ENCODE measurements around the gene ZFYVE26.
A peak's percentile ranks its signal among the peaks of the same experiment; 100 is the strongest.
"Not testable (repeated sequence)": the region's sequence is repeated elsewhere in the genome, so short reads cannot be mapped to it uniquely, and the experiment has no call there.

The ZFYVE26 gene

DNA sequence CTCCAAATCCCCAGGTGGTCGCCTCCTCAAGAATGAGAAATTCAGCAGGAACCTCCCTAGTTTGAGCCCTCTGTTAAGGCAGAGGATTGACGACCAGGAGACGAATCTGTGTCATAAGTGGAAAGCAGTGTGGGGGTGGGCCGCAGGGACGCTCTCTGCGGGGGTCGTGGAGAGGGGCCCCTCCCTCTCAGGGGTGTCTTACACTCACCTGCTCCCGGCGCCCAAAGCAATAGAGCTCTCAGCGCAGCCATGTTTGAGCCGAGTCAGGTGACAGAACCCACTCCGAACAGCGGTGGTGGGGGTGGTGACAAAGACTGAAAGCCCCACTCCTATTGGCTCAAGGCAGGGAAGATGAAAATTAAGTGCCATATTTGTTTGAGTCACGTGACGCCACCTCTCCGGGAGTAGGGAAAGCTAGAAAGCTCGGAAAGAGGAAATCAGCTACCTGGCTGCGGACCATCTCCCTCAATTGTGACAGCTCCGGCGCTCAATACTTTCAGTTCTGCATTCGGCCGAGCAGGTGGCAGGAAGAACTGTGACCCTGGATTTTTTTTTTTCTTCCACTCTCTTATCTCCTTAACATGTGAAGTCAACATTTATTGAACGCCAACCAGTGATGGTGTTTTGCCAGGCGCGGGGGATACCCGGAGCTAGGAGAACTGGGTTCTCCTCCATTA lies at the start of gene ZFYVE26:
Gene ZFYVE26 (minus strand): TSS at position 265 of the 677 bp plus-strand sequence. CDS start 627 bp downstream, outside the sequence.
- DNase-seq = peak; percentile 89

DNA sequence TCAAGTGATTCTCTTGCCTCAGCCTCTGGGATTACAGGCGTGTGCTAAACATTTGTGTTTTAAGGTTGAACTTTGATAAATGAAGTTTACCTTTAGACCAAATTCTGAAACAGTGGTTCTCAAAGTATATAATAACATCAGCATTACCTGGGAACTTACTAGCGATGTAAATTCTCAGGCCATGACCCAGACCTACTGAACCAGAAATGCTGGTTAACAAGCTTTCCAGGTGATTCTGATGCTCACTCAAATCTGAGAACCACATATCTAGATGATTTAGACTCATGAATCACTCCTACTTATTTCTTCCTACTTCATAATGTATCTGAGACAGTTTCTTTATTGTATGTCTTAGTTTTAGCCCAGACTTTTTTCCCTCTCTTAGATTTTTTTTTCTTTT lies 46.8 kb upstream of the ZFYVE26 start:
- DNase-seq = no peak

GRCh38 chr14:67859169-67859749 lies 42.9 kb upstream of the ZFYVE26 start:
- DNase-seq = no peak

- no peak for DNase-seq
Observed at GRCh38 chr14:67857778-67858350, 41.5 kb upstream of the ZFYVE26 start.

- no peak for DNase-seq
Observed at GRCh38 chr14:67856827-67857226, 40.4 kb upstream of the ZFYVE26 start.

DNA sequence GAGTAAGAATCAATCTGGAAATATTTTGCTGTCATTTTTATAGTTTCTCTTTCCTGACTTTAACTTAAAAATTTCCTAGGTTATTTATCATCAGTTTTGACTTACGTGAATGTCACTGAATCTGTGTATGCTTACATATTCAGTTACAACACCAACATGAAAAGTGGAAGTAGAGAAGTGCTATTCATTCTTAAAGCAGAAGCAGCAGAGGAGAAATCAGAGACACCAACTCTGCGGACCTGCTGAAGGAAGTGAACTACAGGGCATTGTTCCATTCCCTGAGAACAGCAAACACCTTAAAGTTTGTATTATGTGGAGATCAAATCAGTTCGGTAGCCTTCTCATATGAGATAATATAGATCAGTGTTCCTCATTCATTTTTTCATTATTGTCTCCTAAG lies 37.3 kb upstream of the ZFYVE26 start:
- no peak for DNase-seq

DNA sequence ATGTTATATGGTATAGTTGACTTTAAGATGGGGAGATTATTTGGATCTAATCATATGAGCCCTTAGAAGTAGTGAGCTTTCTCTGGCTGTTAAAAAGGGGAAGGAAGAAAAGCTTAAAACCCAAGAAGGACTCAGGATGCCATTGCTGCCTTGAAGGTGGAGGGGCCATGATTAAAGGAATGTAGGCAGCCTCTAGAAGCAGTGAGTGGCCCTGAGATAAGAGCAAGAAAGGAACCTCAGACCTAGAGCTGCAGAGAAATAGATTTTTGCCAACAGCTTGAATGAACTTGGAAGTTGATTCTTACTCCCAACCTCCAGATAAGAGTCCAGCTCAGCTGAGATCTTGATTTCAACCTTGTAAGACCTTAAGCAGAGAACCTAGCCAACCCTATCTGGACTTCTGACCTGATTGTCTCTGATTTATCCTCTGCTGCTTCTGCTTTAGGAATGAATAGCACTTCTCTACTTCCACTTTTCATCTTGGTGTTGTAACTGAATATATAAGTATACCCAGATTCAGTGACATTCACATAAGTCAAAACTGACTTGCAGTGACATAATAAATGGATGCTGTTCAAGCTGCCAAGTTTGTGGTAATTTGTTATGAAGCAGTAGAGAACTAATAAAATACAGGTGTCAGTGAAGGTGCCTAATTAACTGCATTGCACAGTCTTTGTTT lies 36.7 kb upstream of the ZFYVE26 start:
- no peak for DNase-seq

GRCh38 chr14:67851785-67852410 lies 35.5 kb upstream of the ZFYVE26 start:
- DNase-seq = no peak

GRCh38 chr14:67850066-67850830 lies 33.9 kb upstream of the ZFYVE26 start:
- no peak for DNase-seq

DNA sequence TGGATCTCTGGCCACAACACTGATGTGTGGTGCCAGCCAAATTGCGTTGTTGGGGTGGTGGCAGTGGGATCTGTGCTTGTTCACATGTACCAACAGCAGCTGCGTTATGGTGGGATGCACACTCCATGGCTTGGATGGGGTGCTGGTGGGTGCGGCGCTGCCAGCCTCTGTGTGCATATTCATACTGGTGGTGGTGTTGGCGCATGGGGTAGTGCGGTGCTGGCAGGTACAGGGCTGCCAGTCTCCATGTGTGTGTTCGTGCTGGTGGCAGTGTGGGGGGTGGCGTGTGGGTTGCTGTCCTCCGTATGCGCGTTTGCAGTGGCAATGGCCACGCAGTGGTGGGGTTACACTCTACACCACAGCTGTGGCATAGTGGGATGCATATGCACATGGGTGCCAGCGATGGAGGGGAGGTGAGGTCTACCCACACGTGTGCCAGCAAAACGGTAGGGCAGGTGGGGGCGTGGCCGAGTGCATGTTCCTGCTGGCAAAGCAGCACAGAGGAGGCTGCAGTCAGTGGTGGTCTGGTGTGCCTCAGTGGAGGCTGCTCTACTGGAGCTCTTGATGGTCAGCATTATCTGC lies 29.7 kb upstream of the ZFYVE26 start:
- no peak for DNase-seq

DNA sequence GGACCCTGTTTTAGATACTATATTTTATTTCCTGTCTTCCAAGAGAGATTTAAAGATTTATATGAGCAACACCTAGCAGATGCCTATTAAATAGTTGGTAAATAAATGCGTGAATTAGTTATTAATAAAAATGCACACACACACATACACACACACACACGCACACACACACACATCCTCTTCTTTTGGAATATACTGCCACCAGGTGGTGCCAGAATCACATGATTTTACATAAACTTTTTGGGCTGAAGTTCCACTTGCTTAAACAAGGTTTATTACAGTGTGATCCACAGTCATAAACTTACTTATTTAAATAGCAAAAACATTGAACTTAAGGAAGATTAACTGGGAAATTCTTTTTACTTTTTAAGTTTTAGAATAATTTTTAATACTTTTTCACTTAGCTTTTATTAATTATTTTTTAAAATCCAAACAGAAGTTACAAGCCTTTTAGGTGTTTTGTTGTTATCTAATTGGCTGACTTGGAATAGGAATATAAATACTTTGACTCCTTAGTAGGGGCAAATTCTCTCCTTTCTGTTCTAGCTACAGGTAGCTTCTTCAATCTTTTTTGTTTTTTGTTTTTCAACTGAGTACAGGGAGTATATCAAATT lies 20.7 kb upstream of the ZFYVE26 start:
- DNase-seq = no peak

- no peak for DNase-seq
Observed at GRCh38 chr14:67835596-67835995, 19.2 kb upstream of the ZFYVE26 start.

DNA sequence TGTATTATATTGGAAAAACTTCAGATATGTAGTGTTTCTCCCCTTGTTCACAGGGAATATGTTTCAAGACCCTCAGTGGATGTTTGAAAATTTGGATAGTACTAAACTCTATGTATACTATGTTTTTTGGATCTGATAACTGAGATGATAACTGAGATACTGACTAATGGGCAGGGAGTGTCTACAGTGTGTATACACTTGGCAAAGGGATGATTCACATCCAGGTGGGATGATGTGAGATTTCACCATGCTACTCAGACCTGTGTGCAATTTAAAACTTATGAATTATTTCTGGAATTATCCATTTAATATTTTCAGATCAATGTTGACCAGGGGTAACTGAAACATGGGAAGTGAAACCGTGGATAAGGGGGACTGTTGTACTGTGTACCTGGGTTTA lies 17.0 kb upstream of the ZFYVE26 start:
- no peak for DNase-seq

DNA sequence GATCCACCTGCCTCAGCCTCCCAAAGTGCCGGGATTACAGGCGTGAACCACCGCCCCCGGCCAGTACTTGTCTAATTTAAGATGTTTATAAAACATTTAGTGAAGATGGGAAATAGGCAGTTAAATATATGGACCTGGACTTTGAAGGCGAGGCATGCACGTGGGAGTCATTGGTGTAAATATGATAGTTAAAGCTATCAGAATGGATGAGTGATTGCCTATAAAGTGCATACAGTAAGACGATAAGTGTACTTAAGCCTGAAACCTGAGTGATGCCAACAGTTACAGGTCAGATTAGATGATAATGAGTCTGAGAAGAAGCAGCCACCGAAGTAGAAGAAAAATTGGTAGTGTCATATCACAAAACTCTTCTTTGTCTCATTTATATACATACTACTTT lies 14.7 kb upstream of the ZFYVE26 start:
- DNase-seq = no peak

GRCh38 chr14:67821121-67821520 lies 4.7 kb upstream of the ZFYVE26 start:
- no peak for DNase-seq

DNA sequence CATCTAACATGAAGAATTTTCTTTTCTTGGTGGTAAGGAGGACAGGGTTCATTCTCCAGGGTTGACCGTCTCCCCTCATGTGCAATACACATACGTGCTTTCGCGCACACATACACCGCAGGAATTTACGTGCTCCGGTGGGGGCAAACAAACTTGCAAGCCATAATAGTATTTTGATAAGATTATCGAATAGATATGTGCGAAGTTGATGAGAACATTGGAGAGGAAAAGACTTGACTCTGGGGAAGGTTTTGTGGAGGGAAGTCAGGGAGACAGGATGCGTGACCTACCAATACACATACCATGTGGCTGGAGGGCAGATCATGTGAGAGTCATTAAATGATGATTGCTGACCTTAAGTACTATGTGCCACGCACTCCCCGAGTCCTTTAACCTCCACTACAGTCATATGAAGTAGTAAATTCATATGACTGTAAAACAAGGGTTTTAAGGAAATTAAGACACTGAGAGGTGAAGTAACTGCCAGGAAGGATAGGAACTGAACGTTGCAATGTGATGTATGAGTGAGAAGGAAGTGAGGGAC lies 4.1 kb upstream of the ZFYVE26 start:
- DNase-seq = peak; percentile 60

DNA sequence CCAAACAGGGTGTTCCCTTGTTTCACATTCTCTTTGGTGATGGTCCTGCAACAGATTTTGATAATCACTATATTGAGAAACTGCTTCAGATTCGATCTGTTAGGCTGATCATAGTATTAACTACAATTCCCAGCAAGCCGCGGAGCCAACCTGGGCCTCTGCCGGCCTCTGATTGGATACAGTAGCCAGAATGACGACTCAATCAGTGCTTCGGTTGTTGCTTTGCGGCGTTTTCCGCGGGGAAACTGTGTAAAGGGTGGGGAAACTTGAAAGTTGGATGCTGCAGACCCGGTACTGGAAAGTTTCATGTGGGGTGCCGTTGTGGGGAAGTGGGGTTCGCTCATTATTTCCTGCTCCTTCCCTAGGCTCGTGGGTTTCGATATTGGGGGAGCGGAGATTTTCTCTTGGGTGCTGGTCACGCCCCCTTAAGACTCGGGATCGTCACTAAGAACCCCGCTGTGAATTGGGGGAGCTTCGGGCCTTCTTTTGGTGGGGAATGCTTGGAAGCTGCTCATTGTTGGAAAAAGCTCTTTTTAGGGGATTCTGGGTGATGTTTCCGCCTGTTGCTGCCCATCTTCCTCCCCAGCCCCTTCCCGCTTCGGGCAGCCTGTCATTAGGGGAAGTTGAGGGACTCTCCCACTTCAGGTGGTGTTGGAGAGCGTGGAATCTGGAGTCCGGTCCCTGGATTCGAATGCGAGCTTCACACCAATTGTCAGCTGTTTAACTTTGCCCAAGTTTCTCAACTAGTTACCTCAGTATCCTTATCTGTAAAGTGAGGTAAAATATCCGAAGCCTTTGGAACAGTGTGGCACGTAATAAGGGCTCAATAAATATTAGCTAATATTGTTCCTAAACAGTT lies 3.4 kb upstream of the ZFYVE26 start, which contains the start of gene RAD51B:
Gene RAD51B (plus strand): TSS at position 217 of the 859 bp plus-strand sequence.
- DNase-seq = peak; percentile 93

DNA sequence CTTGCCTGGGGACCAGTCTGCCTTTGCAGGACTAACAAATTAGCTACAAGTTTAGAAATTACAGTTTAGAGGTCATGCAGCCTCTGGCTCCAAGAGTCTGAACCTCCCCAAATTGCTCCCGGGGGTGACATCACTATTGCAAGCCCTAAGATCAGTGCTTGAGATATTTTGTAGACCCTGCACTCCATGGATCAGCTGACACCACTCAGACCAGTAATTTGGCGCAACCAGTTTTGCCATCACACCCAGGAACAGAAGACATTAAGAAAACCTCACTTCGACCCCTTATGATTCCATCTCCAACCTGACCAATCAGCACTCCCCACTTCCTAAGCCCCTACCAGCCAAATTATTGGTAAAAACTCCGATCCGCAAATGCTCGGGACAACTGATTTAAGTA lies 2.1 kb upstream of the ZFYVE26 start:
- DNase-seq = not testable (repeated sequence)

- no peak for DNase-seq
Observed at GRCh38 chr14:67817750-67818438, 1.5 kb upstream of the ZFYVE26 start.

Data from activated CD8-positive, alpha-beta memory T cell treated with anti-CD3 and anti-CD28 coated beads for 24 hours (primary cell).